Activated CD8-positive, alpha-beta memory T cell treated with anti-CD3 and anti-CD28 coated beads for 4 hours (primary cell): ENCODE data around the gene KLK3.

Source experiments
- DNase-seq, 2 donors: peaks; one replicate each; pipeline ENCODE4 v3.0.0-alpha.2; 2020; ENCODE audit warnings: low read depth in 2 of 2

KLK3 gene

GRCh38 chr19:50831026-50831396 lies 23.7 kb upstream of the KLK3 start:
- no peak for DNase-seq

GRCh38 chr19:50832666-50833065 lies 22.0 kb upstream of the KLK3 start:
- DNase-seq: no peak

DNA sequence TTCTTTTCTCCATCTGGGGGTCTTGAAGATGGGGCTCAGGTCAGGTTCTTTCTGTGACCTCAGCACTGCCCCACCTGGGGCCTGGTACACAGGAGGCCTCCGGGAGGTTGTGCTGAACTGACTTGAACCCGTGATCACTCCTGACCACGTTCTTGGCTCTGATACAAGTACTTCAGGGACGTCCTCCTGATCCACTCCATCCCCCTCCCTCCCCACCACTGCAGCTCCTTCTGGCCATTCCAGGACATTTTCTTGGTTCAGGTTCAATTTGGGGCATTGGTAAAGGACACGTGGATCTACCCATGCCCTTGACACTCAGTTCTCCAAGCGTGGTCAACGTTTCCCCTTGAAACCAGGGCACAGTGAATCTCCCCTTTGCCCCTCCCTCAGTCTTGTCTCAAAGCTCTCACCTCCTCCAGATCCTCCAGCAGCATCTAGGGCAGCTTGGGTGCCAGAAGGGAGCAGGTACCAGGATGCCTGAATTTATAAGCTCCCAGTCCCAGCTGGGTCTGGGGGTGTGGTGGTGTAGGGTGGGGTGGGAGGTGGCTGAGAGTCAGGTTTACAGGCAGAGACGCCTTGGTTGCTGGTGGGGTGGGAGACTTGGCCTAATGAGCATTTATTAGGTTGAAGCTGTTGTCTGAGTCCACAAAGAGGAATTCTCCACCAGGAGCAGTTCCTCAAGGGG lies 21.5 kb upstream of the KLK3 start, which contains the start of gene KLK15:
TSS of gene KLK15 (minus strand) at position 458 of the 685 bp plus-strand sequence. CDS start 2,082 bp downstream, outside the sequence.
- no peak for DNase-seq

GRCh38 chr19:50833802-50834167 lies 20.9 kb upstream of the KLK3 start:
- no peak for DNase-seq

DNA sequence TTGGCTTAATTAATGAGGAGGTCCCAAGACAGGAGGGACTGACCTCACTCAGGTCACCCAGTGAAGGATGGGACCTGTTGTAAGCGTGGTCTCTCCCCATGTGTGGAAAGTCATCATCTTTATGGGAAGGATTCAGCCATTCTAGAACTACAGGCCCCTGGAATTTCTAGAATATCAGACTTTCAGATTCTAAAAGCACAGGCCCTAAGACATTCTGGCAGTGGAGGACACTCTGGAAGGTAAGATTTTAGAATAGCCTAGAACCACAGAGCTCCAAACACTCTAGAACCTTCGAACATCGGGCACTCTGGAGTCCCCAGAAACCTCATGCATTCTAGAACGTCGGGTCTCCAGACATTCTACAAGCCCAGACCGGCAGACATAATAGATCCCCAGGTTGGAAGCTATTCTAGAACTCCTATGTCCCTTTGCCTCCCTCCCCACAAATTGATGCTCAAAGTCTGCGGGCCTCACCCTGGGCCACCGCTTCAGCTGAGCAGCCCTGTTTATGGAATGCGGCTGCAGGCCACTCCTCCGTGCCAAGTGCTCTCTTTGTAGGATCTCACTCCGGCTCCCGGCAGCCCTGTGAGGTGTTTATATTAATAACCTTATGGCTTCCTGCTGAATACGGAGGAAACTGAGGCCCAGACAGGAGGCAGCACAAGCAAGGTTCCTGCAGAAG lies 19.5 kb upstream of the KLK3 start:
- DNase-seq: no peak

DNA sequence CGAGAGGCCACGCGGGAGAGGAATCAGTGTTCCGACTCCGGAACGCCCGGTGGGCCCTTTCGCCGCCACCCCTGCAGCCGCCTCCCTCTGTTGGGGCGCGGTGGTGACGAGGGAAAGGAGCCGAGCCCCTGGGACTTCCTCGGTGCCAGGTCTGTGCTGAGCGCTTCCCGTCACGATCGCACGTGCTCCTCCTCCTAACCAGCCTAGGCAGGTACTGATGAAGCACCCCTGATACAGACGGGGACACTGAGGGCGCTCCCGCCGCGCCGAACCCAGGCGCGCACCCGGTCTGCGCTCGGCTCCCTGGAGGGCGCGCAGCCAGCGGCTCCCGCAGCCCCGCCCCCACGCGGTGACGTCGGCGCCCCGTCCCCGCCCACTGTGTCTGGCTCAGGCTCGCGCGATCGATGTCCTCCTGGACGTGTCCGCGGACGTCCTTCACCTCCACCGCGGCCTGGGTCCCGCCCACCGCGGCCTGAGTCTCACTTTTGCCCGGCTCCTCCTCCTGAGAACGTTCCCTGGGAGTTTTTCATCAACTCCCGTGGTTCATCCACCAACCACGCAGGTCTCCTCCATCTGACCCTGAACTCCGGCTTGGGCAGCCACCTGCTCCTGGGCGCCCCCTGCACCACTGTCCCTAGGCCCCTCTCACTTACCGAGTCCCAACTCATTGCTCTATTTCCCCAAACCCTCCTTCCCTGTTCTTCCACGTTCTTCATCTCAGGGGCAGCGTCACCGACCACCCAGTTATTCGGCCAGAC lies 18.8 kb upstream of the KLK3 start:
- DNase-seq: peak; percentile 24 to 32

- no peak for DNase-seq
These were observed 18.0 kb upstream of the KLK3 start for GRCh38 chr19:50836543-50837195.

- no peak for DNase-seq
These were observed 17.4 kb upstream of the KLK3 start for GRCh38 chr19:50837300-50837699.

DNA sequence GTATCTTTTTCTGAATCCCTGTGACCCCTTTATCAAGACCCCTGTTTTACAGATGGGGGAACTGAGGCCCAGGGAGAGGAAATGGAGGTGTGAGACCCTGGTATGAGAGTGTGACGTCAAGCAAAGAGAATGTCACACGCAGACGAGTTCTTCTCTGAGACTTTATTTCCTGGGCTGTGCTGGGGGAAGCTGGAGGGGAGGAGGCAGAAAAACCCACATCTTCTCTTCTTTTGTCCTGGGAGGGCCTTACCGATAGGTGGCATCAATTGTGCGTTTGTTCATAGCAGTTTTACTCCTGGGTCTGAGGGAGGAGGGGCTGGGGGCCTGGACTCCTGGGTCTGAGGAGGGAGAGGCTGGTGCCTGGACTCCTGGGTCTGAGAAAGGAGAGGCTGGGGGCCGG lies 16.5 kb upstream of the KLK3 start:
- no peak for DNase-seq

GRCh38 chr19:50839712-50840655 lies 14.7 kb upstream of the KLK3 start:
- DNase-seq: no peak

GRCh38 chr19:50842130-50842529 lies 12.6 kb upstream of the KLK3 start:
- no peak for DNase-seq

DNA sequence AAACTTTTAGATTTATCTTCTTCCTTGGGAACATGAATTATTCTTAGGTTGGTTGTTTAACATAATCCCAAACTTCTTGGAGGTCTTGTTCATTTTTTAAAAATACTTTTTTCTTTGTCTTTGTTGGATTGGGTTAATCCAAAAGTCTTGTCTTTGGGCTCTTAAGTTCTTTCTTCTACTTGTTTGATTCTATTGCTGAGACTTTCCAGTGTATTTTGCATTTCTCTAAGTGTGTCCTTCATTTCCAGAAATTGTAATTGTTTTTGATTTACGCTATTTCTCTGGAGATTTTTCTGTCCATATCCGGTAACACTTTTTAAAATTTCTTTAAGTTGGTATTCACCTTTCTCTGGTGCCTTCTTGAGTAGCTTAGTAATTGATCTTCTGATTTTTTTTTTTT lies 11.5 kb upstream of the KLK3 start:
- DNase-seq: no peak

GRCh38 chr19:50843701-50844221 lies 11.0 kb upstream of the KLK3 start:
- no peak for DNase-seq

- no peak for DNase-seq
These were observed 10.3 kb upstream of the KLK3 start for GRCh38 chr19:50844296-50844935.

- no peak for DNase-seq
These were observed 4.0 kb upstream of the KLK3 start for GRCh38 chr19:50850738-50851137.

GRCh38 chr19:50851620-50852019 lies 3.1 kb upstream of the KLK3 start:
- no peak for DNase-seq

- DNase-seq: no peak
These were observed 2.7 kb downstream of the KLK3 start for GRCh38 chr19:50857366-50857765.

GRCh38 chr19:50858886-50859285 lies 4.2 kb downstream of the KLK3 start:
- no peak for DNase-seq

DNA sequence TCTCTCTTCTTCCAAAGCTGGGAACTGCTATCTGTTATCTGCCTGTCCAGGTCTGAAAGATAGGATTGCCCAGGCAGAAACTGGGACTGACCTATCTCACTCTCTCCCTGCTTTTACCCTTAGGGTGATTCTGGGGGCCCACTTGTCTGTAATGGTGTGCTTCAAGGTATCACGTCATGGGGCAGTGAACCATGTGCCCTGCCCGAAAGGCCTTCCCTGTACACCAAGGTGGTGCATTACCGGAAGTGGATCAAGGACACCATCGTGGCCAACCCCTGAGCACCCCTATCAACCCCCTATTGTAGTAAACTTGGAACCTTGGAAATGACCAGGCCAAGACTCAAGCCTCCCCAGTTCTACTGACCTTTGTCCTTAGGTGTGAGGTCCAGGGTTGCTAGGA lies 5.1 kb downstream of the KLK3 start:
- DNase-seq: no peak

- no peak for DNase-seq
These were observed 6.3 kb downstream of the KLK3 start for GRCh38 chr19:50861010-50861409.
